PFSK-1 (cell line): Measurements from ENCODE around the gene BLVRB.

Experiments used
- FOXP2 ChIP-seq: optimal IDR thresholded peaks from 2 replicates; pipeline ENCODE3; 2011; ENCODE audit warnings: borderline replicate concordance, control low read depth, inconsistent platforms; ENCODE audit not compliant: insufficient read depth; ENCODE audit errors: extremely low read length, extremely low read depth
- POLR2AphosphoS5 ChIP-seq: IDR thresholded peaks from 2 replicates; pipeline ENCODE4 v1.6.1; 2012; ENCODE audit warnings: low read depth, mild to moderate bottlenecking, control low read depth, low read length, moderate library complexity
- SIN3A ChIP-seq: IDR thresholded peaks from 2 replicates; pipeline ENCODE4 v1.6.1; 2012; ENCODE audit warnings: mild to moderate bottlenecking, low read length, moderate library complexity, borderline replicate concordance; ENCODE audit not compliant: insufficient read depth
- TAF1 ChIP-seq: IDR thresholded peaks from 2 replicates; pipeline ENCODE4 v1.6.1; 2012; ENCODE audit warnings: low read length, control low read depth, borderline replicate concordance; ENCODE audit not compliant: insufficient read depth
- TF ChIP-seq, protein P1 (sequence below), 2 experiments: IDR thresholded peaks; 2 replicates each; pipeline versions ENCODE4 v1.6.1 to v1.8.0; 2011 to 2012; ENCODE audit warnings: low read depth in 2 of 2, low read length in 2 of 2, control low read depth in 1 of 2, inconsistent platforms in 1 of 2, mild to moderate bottlenecking in 1 of 2, moderate library complexity in 1 of 2; ENCODE audit not compliant: insufficient read depth in 1 of 2

DNA sequence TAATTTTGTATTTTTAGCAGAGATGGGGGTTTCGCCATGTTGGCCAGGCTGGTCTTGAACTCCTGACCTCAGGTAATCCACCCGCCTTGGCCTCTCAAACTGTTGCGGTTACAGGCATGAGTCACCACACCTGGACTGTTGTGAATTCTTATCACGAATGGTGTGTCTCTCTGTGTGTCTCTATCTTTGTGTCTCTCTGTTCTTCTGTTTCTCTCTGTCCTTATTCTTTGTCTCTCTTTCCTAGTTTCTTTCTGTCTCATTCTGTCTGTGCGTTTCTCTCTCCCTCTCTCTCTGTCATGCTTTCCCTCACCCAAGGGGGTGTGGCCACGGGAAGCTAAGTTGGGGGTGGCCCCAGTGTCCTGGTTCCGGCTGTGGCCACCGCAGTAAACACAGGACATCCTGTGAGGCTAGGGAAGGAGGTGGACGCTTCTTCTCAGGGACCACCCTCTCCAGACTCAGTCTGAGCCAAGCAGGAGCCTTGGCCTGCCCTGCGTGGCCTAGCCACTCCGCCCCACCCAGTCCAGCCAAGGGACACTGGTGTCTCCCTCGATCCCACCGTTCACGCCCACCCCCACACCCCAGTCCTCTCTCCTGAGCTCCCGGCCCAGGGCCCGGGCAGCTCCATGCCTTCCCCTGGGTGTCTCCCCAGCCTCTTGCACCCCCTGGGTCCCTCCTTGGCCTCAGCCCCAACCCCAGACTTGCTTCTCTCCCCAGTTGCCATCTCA is 48.5 kb downstream of the BLVRB start:
- TF ChIP-seq, protein P1, sequence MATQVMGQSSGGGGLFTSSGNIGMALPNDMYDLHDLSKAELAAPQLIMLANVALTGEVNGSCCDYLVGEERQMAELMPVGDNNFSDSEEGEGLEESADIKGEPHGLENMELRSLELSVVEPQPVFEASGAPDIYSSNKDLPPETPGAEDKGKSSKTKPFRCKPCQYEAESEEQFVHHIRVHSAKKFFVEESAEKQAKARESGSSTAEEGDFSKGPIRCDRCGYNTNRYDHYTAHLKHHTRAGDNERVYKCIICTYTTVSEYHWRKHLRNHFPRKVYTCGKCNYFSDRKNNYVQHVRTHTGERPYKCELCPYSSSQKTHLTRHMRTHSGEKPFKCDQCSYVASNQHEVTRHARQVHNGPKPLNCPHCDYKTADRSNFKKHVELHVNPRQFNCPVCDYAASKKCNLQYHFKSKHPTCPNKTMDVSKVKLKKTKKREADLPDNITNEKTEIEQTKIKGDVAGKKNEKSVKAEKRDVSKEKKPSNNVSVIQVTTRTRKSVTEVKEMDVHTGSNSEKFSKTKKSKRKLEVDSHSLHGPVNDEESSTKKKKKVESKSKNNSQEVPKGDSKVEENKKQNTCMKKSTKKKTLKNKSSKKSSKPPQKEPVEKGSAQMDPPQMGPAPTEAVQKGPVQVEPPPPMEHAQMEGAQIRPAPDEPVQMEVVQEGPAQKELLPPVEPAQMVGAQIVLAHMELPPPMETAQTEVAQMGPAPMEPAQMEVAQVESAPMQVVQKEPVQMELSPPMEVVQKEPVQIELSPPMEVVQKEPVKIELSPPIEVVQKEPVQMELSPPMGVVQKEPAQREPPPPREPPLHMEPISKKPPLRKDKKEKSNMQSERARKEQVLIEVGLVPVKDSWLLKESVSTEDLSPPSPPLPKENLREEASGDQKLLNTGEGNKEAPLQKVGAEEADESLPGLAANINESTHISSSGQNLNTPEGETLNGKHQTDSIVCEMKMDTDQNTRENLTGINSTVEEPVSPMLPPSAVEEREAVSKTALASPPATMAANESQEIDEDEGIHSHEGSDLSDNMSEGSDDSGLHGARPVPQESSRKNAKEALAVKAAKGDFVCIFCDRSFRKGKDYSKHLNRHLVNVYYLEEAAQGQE (IDR thresholded peaks at IDR 0.05; ENCODE audit: insufficient read depth in 1 of 2, low read depth in 2 of 2, low read length in 2 of 2), result no peak
- TF ChIP-seq FOXP2 (peak; percentile 100), TAF1 (no peak), POLR2AphosphoS5 (0 out of 2 replicates have a peak, but pooled peaks have one; percentile 40), SIN3A (peak; percentile 67; the same call in 1 of the 2 replicates)
